Esophagus muscularis mucosa (tissue), 4 donors: ENCODE results near the gene PDGFC. TPM values are rescaled to one million over a fixed set of nuclear protein-coding genes. Genes with fewer than 3 reads are reported as not detected.

Experiments used
- DNase-seq: peaks from one replicate; pipeline ENCODE4 v3.0.0-alpha.2; 2017; ENCODE audit errors: extremely low spot score
- H3K27ac ChIP-seq, 4 donors: fragments of 200-600 bp; sonication (generic); replicated peaks in 1 of 4; 1 replicate in 3 of 4; 2 replicates in 1 of 4; pipeline ENCODE4 v1.5.1; 2016 to 2019; ENCODE audit warnings: mild to moderate bottlenecking in 1 of 4
- H3K27me3 ChIP-seq, 4 donors: fragments of 200-600 bp; sonication (generic); one replicate each; pipeline versions ENCODE4 v1.5.1 to v1.6.0; 2016 to 2019
- H3K36me3 ChIP-seq, 4 donors: fragments of 200-600 bp; sonication (generic); one replicate each; pipeline ENCODE4 v1.5.1; 2016 to 2019
- H3K4me1 ChIP-seq, 4 donors: fragments of 200-600 bp; sonication (generic); one replicate each; pipeline ENCODE4 v1.5.1; 2016 to 2019
- H3K4me3 ChIP-seq, 4 donors: fragments of 200-600 bp; sonication (generic); 1 replicate in 2 of 4; 2 replicates in 2 of 4; pipeline ENCODE4 v1.5.1; 2016 to 2019; ENCODE audit warnings: mild to moderate bottlenecking in 4 of 4, moderate library complexity in 1 of 4
- H3K9me3 ChIP-seq, 4 donors: fragments of 200-600 bp; sonication (generic); 1 replicate in 3 of 4; 2 replicates in 1 of 4; pipeline ENCODE4 v1.5.1; 2016 to 2019
- EP300 ChIP-seq: sonication (generic); formaldehyde crosslinking; IDR thresholded peaks from one replicate; pipeline ENCODE4 v1.6.1; 2017; ENCODE audit warnings: antibody characterized with exemption
- POLR2A ChIP-seq: fragments of 450-650 bp; IDR thresholded peaks from one replicate; pipeline ENCODE4 v1.6.1; 2017; ENCODE audit warnings: antibody characterized with exemption, moderate library complexity, mild to moderate bottlenecking, low read depth
- POLR2AphosphoS5 ChIP-seq, 2 donors: sonication (generic); formaldehyde crosslinking; IDR thresholded peaks; one replicate each; pipeline ENCODE4 v1.6.1; 2017; ENCODE audit warnings: antibody characterized with exemption in 2 of 2
- WGBS: methylation state at CpG from one replicate; pipeline ENCODE4 v1.1.5; 2018; 5-methylcytosine and 5-hydroxymethylcytosine counted together
- intact Hi-C: fragments of 100-400 bp; cut with DNase I; formaldehyde crosslinking; loops from one replicate; pipeline ENCODE4 v1.15.1; 2023
- total RNA-seq, 4 donors: library from RNA; depleted of rRNA; stranded (reverse); fragments of >200 nt; gene quantifications; one replicate each; pipeline versions ENCODE4 v1.1.0 to v1.2.1, GENCODE V29; 2016
- TF ChIP-seq, protein P1 (sequence below), 3 experiments: fragments of 200-600 bp in 2 of 3; fragments of 450-650 bp in 1 of 3; sonication (generic) in 2 of 3; IDR thresholded peaks; one replicate each; pipeline ENCODE4 v1.5.1; 2017 to 2019; ENCODE audit warnings: antibody characterized with exemption in 3 of 3, mild to moderate bottlenecking in 2 of 3, moderate library complexity in 1 of 3

Gene PDGFC
- total RNA-seq, 4 donors from 2014 or later: 25.3 to 38.3 (median 30.0) TPM

DNA sequence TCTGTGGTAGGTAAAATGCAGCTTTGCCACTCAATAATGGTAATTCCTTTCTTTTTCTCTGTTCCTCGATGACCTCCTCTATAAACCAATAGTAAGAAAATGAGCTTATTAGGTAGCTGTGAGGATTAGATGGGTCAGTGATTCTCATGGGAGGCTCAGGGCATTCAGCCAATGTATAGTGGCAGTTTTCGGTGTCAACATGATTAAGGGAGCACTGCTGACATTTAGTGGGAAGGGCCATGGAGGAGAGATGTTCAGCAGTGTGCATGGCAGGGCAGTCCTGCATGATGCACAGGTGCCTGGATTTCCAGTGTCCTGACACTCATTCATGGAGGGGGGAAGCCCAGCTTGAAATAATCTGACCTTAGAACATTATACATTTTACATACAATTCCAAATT is 232.8 kb downstream of the PDGFC start:
- Histone ChIP-seq H3K27ac (no peak overlapping the region), H3K9me3 (peaks cover 0 to 5% (median 2%) of the 10 kb centered on the region in 4 donors), H3K27me3 (no peaks in the 10 kb centered on the region), H3K4me3 (no peak overlapping the region), H3K36me3 (no peaks in the 10 kb centered on the region), H3K4me1 (no peaks in the 10 kb centered on the region)
- intact Hi-C loops: no loop called here
- 83% methylated on average over 2 of the region's 2 CpGs for WGBS
- DNase-seq: no peak
- TF ChIP-seq POLR2AphosphoS5 (IDR thresholded peaks at IDR 0.05) (no peak), EP300 (no peak), POLR2A (no peak)
- TF ChIP-seq, protein P1, sequence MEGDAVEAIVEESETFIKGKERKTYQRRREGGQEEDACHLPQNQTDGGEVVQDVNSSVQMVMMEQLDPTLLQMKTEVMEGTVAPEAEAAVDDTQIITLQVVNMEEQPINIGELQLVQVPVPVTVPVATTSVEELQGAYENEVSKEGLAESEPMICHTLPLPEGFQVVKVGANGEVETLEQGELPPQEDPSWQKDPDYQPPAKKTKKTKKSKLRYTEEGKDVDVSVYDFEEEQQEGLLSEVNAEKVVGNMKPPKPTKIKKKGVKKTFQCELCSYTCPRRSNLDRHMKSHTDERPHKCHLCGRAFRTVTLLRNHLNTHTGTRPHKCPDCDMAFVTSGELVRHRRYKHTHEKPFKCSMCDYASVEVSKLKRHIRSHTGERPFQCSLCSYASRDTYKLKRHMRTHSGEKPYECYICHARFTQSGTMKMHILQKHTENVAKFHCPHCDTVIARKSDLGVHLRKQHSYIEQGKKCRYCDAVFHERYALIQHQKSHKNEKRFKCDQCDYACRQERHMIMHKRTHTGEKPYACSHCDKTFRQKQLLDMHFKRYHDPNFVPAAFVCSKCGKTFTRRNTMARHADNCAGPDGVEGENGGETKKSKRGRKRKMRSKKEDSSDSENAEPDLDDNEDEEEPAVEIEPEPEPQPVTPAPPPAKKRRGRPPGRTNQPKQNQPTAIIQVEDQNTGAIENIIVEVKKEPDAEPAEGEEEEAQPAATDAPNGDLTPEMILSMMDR (IDR thresholded peaks at IDR 0.05): no peak

DNA sequence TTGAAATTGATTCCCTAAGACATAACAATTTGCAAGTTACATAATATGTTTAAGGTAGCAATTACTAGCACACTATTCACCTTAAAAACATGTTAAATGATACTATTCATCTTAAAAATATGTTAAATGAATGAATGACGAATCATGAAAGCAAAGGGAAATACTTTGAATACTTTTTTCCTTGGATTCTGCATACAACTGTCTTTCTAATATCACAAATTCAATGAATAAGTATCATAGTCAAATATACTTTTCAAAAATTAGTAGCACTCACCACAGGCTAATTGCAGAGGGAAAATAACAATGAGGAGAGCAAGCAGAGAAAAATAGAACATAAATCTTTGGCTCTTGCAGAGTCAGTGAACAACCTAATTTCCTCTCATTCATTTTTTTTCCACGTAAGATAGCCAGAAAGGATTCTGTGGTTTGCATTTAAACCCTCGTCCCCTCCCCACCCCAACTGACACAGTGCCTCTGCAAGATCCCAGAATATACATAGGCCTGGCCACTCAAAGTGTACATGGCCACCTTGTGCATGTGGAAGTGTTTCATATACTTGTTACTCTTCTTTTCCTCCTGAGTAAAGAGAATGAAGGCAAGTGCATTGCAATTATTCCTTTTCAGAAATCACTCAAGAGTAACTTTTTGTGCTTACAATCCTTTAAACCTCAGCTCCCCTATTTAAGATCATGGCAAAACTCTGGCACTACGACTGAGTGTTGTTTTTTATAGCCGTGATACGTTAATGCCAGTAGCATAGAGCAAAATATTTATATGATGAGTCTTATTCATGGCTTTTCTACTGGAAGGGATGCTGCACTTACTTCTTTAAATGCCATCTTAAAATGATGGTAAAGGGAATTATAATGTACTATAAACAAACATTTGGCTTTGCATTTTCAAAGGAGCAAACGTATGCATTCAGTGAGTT is 236.4 kb downstream of the PDGFC start:
- no peaks in the 10 kb centered on the region for H3K36me3 ChIP-seq
- H3K9me3 ChIP-seq: peaks cover 0 to 22% (median 9%) of the 10 kb centered on the region in 4 donors
- no peaks in the 10 kb centered on the region for H3K27me3 ChIP-seq
- TF ChIP-seq POLR2AphosphoS5 (IDR thresholded peaks at IDR 0.05) (no peak), EP300 (no peak), POLR2A (no peak)
- TF ChIP-seq, protein P1 (IDR thresholded peaks at IDR 0.05): no peak
- 43% methylated on average over 7 of the region's 7 CpGs for WGBS
- no peaks in the 10 kb centered on the region for H3K4me1 ChIP-seq
- H3K4me3 ChIP-seq: no peak overlapping the region
- intact Hi-C loops: no loop called here
- no peak overlapping the region for H3K27ac ChIP-seq
- DNase-seq: no peak

DNA sequence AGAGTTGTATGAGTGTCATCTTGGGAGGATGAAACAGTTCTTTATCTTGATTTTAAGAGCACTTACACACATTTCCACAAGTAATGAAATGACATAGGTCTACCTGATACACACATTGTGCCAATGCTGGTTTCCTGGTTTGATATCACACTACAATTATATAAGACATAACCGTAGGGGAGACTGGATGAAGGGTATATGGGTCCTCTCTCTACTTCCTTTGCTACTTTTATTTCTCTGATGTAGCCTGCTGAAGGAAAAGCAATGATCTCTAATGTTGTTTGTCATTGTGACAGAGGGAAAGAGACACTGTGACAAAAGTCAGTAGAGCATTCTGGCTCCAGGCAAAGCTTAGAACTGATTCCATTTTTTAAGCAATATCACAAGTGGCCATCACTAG is 238.0 kb downstream of the PDGFC start:
- 95% methylated on average over 1 of the region's 1 CpG for WGBS
- Histone ChIP-seq H3K27ac (no peak overlapping the region), H3K36me3 (no peaks in the 10 kb centered on the region), H3K4me3 (no peak overlapping the region), H3K4me1 (no peaks in the 10 kb centered on the region), H3K9me3 (peaks cover 0 to 22% (median 9%) of the 10 kb centered on the region in 4 donors), H3K27me3 (no peaks in the 10 kb centered on the region)
- intact Hi-C loops: no loop called here
- DNase-seq: no peak
- no peak for TF ChIP-seq POLR2AphosphoS5 (IDR thresholded peaks at IDR 0.05)
- TF ChIP-seq, protein P1 (IDR thresholded peaks at IDR 0.05): no peak
- TF ChIP-seq POLR2A: no peak
- no peak for TF ChIP-seq EP300

DNA sequence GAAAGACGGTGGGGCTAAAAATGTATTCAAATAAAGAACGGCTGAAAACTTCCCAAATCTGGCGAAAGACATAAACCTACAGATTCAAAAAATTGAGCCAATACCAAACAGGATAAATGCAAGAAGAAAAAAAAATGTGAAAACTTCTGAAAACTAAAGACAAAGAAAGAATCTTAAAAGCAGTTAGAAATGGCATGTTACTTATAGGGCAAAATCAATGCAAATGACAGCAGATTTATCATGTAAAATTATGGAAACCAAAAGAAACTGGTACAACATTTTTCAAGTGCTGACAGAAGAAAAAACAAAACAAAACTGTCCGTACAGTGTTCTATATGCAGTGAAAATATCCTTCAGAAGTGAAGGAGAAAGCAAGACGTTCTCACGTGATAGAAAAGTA is 239.0 kb downstream of the PDGFC start:
- no peak overlapping the region for H3K4me3 ChIP-seq
- intact Hi-C loops: no loop called here
- no peaks in the 10 kb centered on the region for H3K36me3 ChIP-seq
- H3K4me1 ChIP-seq: no peaks in the 10 kb centered on the region
- DNase-seq: no peak
- TF ChIP-seq, protein P1 (IDR thresholded peaks at IDR 0.05): no peak
- TF ChIP-seq EP300: no peak
- no peak for TF ChIP-seq POLR2A
- no peak for TF ChIP-seq POLR2AphosphoS5 (IDR thresholded peaks at IDR 0.05)
- no peak overlapping the region for H3K27ac ChIP-seq
- peaks cover 0 to 22% (median 6%) of the 10 kb centered on the region in 4 donors for H3K9me3 ChIP-seq
- WGBS: 95% methylated on average over 6 of the region's 6 CpGs
- no peaks in the 10 kb centered on the region for H3K27me3 ChIP-seq
